ENCODE results near the gene ZFP92. TPM values are rescaled to one million over a fixed set of nuclear protein-coding genes. Genes with fewer than 3 reads are reported as not detected.
"Not testable (repeated sequence)": the region's sequence is repeated elsewhere in the genome, so short reads cannot be mapped to it uniquely, and the experiment has no call there.

The ZFP92 gene
- total RNA-seq, 6 experiments from 2014 or later, result 0.03 to 0.38 (median 0.06) TPM

- TF ChIP-seq, protein P1, sequence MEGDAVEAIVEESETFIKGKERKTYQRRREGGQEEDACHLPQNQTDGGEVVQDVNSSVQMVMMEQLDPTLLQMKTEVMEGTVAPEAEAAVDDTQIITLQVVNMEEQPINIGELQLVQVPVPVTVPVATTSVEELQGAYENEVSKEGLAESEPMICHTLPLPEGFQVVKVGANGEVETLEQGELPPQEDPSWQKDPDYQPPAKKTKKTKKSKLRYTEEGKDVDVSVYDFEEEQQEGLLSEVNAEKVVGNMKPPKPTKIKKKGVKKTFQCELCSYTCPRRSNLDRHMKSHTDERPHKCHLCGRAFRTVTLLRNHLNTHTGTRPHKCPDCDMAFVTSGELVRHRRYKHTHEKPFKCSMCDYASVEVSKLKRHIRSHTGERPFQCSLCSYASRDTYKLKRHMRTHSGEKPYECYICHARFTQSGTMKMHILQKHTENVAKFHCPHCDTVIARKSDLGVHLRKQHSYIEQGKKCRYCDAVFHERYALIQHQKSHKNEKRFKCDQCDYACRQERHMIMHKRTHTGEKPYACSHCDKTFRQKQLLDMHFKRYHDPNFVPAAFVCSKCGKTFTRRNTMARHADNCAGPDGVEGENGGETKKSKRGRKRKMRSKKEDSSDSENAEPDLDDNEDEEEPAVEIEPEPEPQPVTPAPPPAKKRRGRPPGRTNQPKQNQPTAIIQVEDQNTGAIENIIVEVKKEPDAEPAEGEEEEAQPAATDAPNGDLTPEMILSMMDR (IDR thresholded peaks at IDR 0.05), result no peak
- H3K27me3 Mint-ChIP-seq (ENCODE audit: insufficient read depth), result peaks cover 6% of the 10 kb centered on the region; the same call in 1 of the 2 replicates
- no peak overlapping the region for H3K4me3 Mint-ChIP-seq
- DNase-seq, result no peak
- H3K36me3 Mint-ChIP-seq (ENCODE audit: low read depth), result no peaks in the 10 kb centered on the region
- no peak overlapping the region for H3K27ac Mint-ChIP-seq
- H3K4me1 Mint-ChIP-seq (ENCODE audit: low read depth), result no peaks in the 10 kb centered on the region
- no peaks in the 10 kb centered on the region for H3K9me3 Mint-ChIP-seq
These were observed 23.9 kb upstream of the ZFP92 start for GRCh38 chrX:153387345-153387744.

DNA sequence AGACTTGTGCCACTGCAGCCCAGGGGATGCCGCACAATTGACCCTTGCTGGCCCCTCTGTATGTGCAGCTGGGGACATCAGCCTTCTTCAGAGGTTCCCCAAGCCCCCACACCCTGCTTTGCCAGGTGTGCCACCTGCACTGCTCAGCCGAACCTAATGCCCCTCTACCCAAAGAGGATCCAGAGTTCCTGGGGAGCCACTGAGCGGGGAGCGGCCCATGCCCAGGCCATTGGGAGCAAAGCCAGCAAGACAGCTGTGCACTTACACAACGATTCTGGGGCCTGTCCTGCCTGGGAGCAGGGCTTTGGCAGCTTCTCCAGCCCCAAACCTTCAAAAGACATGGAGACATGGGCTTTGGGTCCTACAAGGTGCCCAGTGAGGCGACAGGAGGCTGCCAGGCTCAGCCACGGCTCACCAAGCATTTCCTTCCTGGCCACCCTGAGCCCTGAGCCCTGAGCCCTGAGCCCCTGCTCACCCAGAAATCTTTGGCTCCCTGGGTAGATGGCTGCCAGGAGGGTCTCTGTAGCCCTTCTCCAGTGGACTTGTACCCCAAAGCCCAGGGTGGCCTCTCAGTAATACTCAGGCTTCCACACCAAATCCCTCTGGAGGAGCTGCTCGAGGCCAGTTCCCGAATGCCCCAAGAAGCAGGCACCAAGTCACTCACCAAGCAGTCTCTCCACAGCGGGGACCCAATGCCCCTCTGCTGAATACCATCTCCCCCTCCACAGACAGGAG is 23.1 kb upstream of the ZFP92 start:
- H3K9me3 Mint-ChIP-seq, result no peaks in the 10 kb centered on the region
- TF ChIP-seq, protein P1 (IDR thresholded peaks at IDR 0.05), result no peak
- H3K27ac Mint-ChIP-seq, result no peak overlapping the region
- DNase-seq, result no peak
- no peaks in the 10 kb centered on the region for H3K36me3 Mint-ChIP-seq (ENCODE audit: low read depth)
- no peaks in the 10 kb centered on the region for H3K4me1 Mint-ChIP-seq (ENCODE audit: low read depth)
- no peak overlapping the region for H3K4me3 Mint-ChIP-seq
- peaks cover 6% of the 10 kb centered on the region for H3K27me3 Mint-ChIP-seq (ENCODE audit: insufficient read depth)

- DNase-seq, result no peak
- TF ChIP-seq, protein P1 (IDR thresholded peaks at IDR 0.05), result no peak
- H3K9me3 Mint-ChIP-seq, result no peaks in the 10 kb centered on the region
- peaks cover 6% of the 10 kb centered on the region for H3K27me3 Mint-ChIP-seq (ENCODE audit: insufficient read depth)
- H3K36me3 Mint-ChIP-seq (ENCODE audit: low read depth), result no peaks in the 10 kb centered on the region
- H3K4me3 Mint-ChIP-seq, result no peak overlapping the region
- no peaks in the 10 kb centered on the region for H3K4me1 Mint-ChIP-seq (ENCODE audit: low read depth)
- H3K27ac Mint-ChIP-seq, result no peak overlapping the region
These were observed 22.4 kb upstream of the ZFP92 start for GRCh38 chrX:153388722-153389459.

DNA sequence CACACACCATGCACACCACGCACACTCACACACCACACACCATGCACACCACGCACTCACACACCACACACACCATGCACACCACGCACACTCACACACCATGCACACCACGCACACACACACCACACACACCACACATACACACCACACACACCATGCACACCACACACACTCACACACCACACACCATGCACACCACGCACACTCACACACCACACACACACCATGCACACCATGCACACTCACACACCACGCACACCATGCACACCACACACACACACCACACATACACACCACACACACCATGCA is 21.9 kb upstream of the ZFP92 start:
- not testable (repeated sequence) for H3K27ac Mint-ChIP-seq

GRCh38 chrX:153392642-153393321 is 18.5 kb upstream of the ZFP92 start:
- H3K4me1 Mint-ChIP-seq (ENCODE audit: low read depth), result no peaks in the 10 kb centered on the region
- no peak for DNase-seq
- no peaks in the 10 kb centered on the region for H3K36me3 Mint-ChIP-seq (ENCODE audit: low read depth)
- no peak overlapping the region for H3K4me3 Mint-ChIP-seq
- no peaks in the 10 kb centered on the region for H3K9me3 Mint-ChIP-seq
- peaks cover 2% of the 10 kb centered on the region for H3K27me3 Mint-ChIP-seq (ENCODE audit: insufficient read depth)
- H3K27ac Mint-ChIP-seq, result no peak overlapping the region
- TF ChIP-seq, protein P1 (IDR thresholded peaks at IDR 0.05), result no peak

More for the DNA sequence above, 21.9 kb upstream of the ZFP92 start:
- DNase-seq; H3K36me3 Mint-ChIP-seq (ENCODE audit: low read depth); H3K27me3 Mint-ChIP-seq (ENCODE audit: insufficient read depth); H3K9me3 Mint-ChIP-seq; H3K4me1 Mint-ChIP-seq (ENCODE audit: low read depth); H3K4me3 Mint-ChIP-seq: not testable (repeated sequence)

DNA sequence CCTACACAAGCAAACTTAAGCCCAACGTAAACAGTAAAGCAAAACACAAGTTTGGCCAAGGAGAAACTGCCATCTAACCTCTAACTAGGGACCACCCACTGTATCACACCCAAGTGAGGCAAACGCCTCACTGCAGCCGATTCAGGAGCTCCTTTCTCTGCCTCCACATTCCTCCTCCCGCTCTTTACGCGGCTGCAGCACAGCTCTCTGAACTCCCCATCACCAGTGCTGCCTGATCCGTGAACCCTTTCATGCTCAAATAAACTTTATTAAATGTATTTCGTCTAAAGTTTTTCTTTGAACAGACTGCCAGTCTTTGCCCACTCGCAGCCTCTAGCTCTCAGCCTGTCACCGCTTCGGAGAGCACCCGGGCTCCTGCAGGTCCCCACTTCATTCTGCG is 16.7 kb upstream of the ZFP92 start:
- no peak for DNase-seq
- Mint-ChIP-seq H3K27ac (no peak overlapping the region), H3K4me1 (ENCODE audit: low read depth) (no peaks in the 10 kb centered on the region)

More for the DNA sequence above, 16.7 kb upstream of the ZFP92 start:
- no peak overlapping the region for H3K4me3 Mint-ChIP-seq
- H3K36me3 Mint-ChIP-seq (ENCODE audit: low read depth), result no peaks in the 10 kb centered on the region
- H3K27me3 Mint-ChIP-seq (ENCODE audit: insufficient read depth), result peaks cover 5% of the 10 kb centered on the region
- TF ChIP-seq, protein P1 (IDR thresholded peaks at IDR 0.05), result no peak
- no peaks in the 10 kb centered on the region for H3K9me3 Mint-ChIP-seq

All from HFFc6 (cell line).